SK-N-SH treated with all-trans-retinoic acid at 6 μM for 48 hours (cell line): ENCODE measurements around the gene PTPN1.

ENCODE experiments used
- ATAC-seq: fragments of 200-7000 bp; cut with Tn5 transposase; 3 replicates; pipeline ENCODE4 v1.9.1; 2020; ENCODE audit warnings: mild to moderate bottlenecking, moderate library complexity
- ARNTL ChIP-seq: fragments of 450-650 bp; formaldehyde crosslinking; IDR thresholded peaks from 2 replicates; pipeline ENCODE4 v1.5.0; 2020; ENCODE audit warnings: low read depth, mild to moderate bottlenecking, moderate library complexity, borderline replicate concordance
- BACH2 ChIP-seq: fragments of 250-450 bp; sonication (Bioruptor Pico); IDR thresholded peaks from 2 replicates; pipeline ENCODE4 v1.9.0; 2021; ENCODE audit warnings: mild to moderate bottlenecking, borderline replicate concordance
- CREB5 ChIP-seq: fragments of 250-450 bp; sonication (Bioruptor Pico); IDR thresholded peaks from 2 replicates; pipeline ENCODE4 v1.5.1; 2020; ENCODE audit warnings: low read depth, mild to moderate bottlenecking, moderate library complexity
- CSDC2 ChIP-seq: fragments of 250-450 bp; sonication (Bioruptor Pico); IDR thresholded peaks from 2 replicates; pipeline ENCODE4 v1.5.0; 2020; ENCODE audit warnings: mild to moderate bottlenecking, moderate library complexity
- CSRNP3 ChIP-seq: fragments of 250-450 bp; sonication (Bioruptor Pico); IDR thresholded peaks from 2 replicates; pipeline ENCODE4 v1.5.1; 2021; ENCODE audit warnings: mild to moderate bottlenecking, moderate library complexity
- ESRRG ChIP-seq: fragments of 250-450 bp; sonication (Bioruptor Pico); IDR thresholded peaks from 2 replicates; pipeline ENCODE4 v1.6.1; 2021; ENCODE audit warnings: mild to moderate bottlenecking
- GLIS3 ChIP-seq: fragments of 250-450 bp; sonication (Bioruptor Pico); IDR thresholded peaks from 2 replicates; pipeline ENCODE4 v1.5.0; 2020; ENCODE audit warnings: mild to moderate bottlenecking, moderate library complexity
- ISL1 ChIP-seq: fragments of 250-450 bp; sonication (Bioruptor Pico); IDR thresholded peaks from 2 replicates; pipeline ENCODE4 v2.1.2; 2022; ENCODE audit warnings: mild to moderate bottlenecking, moderate library complexity
- OSR1 ChIP-seq: fragments of 250-450 bp; sonication (Bioruptor Pico); IDR thresholded peaks from 2 replicates; pipeline ENCODE4 v1.8.0; 2022; ENCODE audit warnings: moderate library complexity, mild to moderate bottlenecking, inconsistent platforms
- POU6F1 ChIP-seq: fragments of 250-450 bp; sonication (Bioruptor Pico); IDR thresholded peaks from 2 replicates; pipeline ENCODE4 v1.8.0; 2021; ENCODE audit warnings: low read depth, mild to moderate bottlenecking, moderate library complexity, borderline replicate concordance
- RARB ChIP-seq: fragments of 250-450 bp; sonication (Bioruptor Pico); IDR thresholded peaks from 2 replicates; pipeline ENCODE4 v1.8.0; 2021; ENCODE audit warnings: mild to moderate bottlenecking, moderate library complexity
- SNAI2 ChIP-seq: fragments of 250-450 bp; sonication (Bioruptor Pico); IDR thresholded peaks from 2 replicates; pipeline ENCODE4 v1.5.0; 2020; ENCODE audit warnings: mild to moderate bottlenecking, moderate library complexity
- TCF4 ChIP-seq: fragments of 250-450 bp; sonication (Bioruptor Pico); IDR thresholded peaks from 2 replicates; pipeline ENCODE4 v1.8.0; 2021; ENCODE audit warnings: mild to moderate bottlenecking, moderate library complexity, borderline replicate concordance
- TOX ChIP-seq: fragments of 250-450 bp; sonication (Bioruptor Pico); IDR thresholded peaks from 2 replicates; pipeline ENCODE4 v1.8.0; 2021; ENCODE audit warnings: mild to moderate bottlenecking, moderate library complexity, borderline replicate concordance
- TSHZ2 ChIP-seq: fragments of 250-450 bp; sonication (Bioruptor Pico); IDR thresholded peaks from 2 replicates; pipeline ENCODE4 v1.5.0; 2020; ENCODE audit warnings: mild to moderate bottlenecking, moderate library complexity
- ZC3H10 ChIP-seq: fragments of 250-450 bp; sonication (Bioruptor Pico); IDR thresholded peaks from 2 replicates; pipeline ENCODE4 v1.5.1; 2021; ENCODE audit warnings: mild to moderate bottlenecking, moderate library complexity
- ZFP30 ChIP-seq: fragments of 450-650 bp; formaldehyde crosslinking; IDR thresholded peaks from 2 replicates; pipeline ENCODE4 v1.5.0; 2022; ENCODE audit warnings: mild to moderate bottlenecking, moderate library complexity
- ZNF70 ChIP-seq: fragments of 450-650 bp; formaldehyde crosslinking; IDR thresholded peaks from 2 replicates; pipeline ENCODE4 v1.5.0; 2020; ENCODE audit warnings: mild to moderate bottlenecking, moderate library complexity
- ZNF8 ChIP-seq: fragments of 450-650 bp; formaldehyde crosslinking; IDR thresholded peaks from 2 replicates; pipeline ENCODE4 v1.5.0; 2020; ENCODE audit warnings: mild to moderate bottlenecking, moderate library complexity

Gene PTPN1

GRCh38 chr20:50587291-50587961, 77.2 kb downstream of the PTPN1 start:
- TF ChIP-seq SNAI2 (CRISPR knock-in tag) (no peak), RARB (no peak), CSRNP3 (CRISPR knock-in tag) (no peak)
- ATAC-seq, result no peak; the same call in 2 of the 3 replicates

- ATAC-seq, result peak; percentile 84
- TF ChIP-seq ESRRG (CRISPR knock-in tag) (no peak), CSDC2 (no peak), ARNTL (CRISPR knock-in tag) (no peak), SNAI2 (CRISPR knock-in tag) (no peak), BACH2 (no peak), ISL1 (no peak), CREB5 (CRISPR knock-in tag) (no peak), OSR1 (CRISPR knock-in tag) (no peak), POU6F1 (CRISPR knock-in tag) (no peak), ZNF70 (CRISPR knock-in tag) (no peak), ZC3H10 (CRISPR knock-in tag) (no peak), TCF4 (CRISPR knock-in tag) (no peak), TSHZ2 (CRISPR knock-in tag) (no peak), TOX (CRISPR knock-in tag) (no peak), ZNF8 (CRISPR knock-in tag) (no peak), RARB (no peak)
These were observed 78.0 kb downstream of the PTPN1 start for GRCh38 chr20:50588034-50588736.

GRCh38 chr20:50589548-50590347, 79.6 kb downstream of the PTPN1 start:
- ATAC-seq, result no peak
- no peak for TF ChIP-seq ZFP30
- no peak for TF ChIP-seq ZNF8 (CRISPR knock-in tag)
- no peak for TF ChIP-seq ARNTL (CRISPR knock-in tag)
- no peak for TF ChIP-seq CSRNP3 (CRISPR knock-in tag)
- no peak for TF ChIP-seq GLIS3
